Omental fat pad (tissue), 4 donors: ENCODE data around the gene PRSS50. TPM values are rescaled to one million over a fixed set of nuclear protein-coding genes. Genes with fewer than 3 reads are reported as not detected.
"Not testable (repeated sequence)": the region's sequence is repeated elsewhere in the genome, so short reads cannot be mapped to it uniquely, and the experiment has no call there.

Experiments used
- ATAC-seq: fragments of 150-250 bp; one replicate; pipeline ENCODE4 v1.9.1; 2016; ENCODE audit warnings: mild to moderate bottlenecking, moderate library complexity; ENCODE audit not compliant: low FRiP score
- DNase-seq: peaks from one replicate; pipeline ENCODE4 v3.0.0-alpha.2; 2019; ENCODE audit warnings: low spot score
- CTCF ChIP-seq, 3 donors: fragments of 450-650 bp; IDR thresholded peaks; one replicate each; pipeline ENCODE4 v1.5.1; 2016 to 2017; ENCODE audit warnings: antibody characterized with exemption in 3 of 3, mild to moderate bottlenecking in 3 of 3, moderate library complexity in 2 of 3
- total RNA-seq, 4 donors: library from RNA; depleted of rRNA; stranded (reverse); fragments of >200 nt; gene quantifications; one replicate each; pipeline ENCODE4 v1.1.0, GENCODE V29; 2016

Gene PRSS50, protein sequence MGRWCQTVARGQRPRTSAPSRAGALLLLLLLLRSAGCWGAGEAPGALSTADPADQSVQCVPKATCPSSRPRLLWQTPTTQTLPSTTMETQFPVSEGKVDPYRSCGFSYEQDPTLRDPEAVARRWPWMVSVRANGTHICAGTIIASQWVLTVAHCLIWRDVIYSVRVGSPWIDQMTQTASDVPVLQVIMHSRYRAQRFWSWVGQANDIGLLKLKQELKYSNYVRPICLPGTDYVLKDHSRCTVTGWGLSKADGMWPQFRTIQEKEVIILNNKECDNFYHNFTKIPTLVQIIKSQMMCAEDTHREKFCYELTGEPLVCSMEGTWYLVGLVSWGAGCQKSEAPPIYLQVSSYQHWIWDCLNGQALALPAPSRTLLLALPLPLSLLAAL
- total RNA-seq, result under 1 TPM in 1 of 4 donors, not detected in 3; 0.32 TPM

DNA sequence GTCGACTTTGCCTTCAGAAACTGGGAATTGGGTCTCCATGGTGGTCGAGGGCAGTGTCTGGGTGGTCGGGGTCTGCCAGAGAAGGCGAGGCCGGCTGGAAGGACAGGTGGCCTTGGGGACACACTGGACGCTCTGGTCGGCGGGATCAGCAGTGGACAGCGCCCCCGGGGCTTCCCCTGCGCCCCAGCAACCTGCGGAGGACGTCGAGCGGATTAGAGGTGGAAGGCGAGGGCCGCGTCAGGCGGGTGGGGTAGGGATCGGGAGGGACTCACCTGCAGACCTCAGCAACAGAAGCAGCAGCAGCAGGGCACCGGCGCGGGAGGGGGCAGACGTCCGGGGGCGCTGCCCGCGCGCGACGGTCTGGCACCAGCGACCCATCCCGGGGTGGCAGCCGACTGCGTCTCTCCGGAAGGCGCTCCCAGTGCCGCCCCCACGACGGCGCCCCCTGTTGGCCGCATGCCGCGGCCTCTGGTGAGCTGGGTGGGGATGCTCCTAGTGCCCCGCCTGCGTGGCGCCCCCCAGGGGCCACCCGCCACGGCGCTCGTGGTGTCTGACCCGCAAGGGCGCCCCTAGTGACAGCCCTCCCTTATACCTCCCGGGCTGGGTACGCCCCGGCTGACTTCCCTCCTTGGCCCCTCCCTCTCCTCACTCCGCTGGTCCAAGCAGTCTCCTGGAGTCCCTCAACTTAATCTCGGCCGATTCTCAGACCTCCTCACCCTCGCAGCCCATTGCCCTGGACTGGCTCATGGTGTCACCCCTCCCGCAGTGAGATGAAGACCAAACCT lies at the start of gene PRSS50:
PRSS50 (minus strand) TSS at position 423 of the 785 bp plus-strand sequence; CDS start at position 378, 45 bp downstream.
- no peak for TF ChIP-seq CTCF (IDR thresholded peaks at IDR 0.05)
- DNase-seq, result peak; percentile 0
- ATAC-seq, result no peak

DNA sequence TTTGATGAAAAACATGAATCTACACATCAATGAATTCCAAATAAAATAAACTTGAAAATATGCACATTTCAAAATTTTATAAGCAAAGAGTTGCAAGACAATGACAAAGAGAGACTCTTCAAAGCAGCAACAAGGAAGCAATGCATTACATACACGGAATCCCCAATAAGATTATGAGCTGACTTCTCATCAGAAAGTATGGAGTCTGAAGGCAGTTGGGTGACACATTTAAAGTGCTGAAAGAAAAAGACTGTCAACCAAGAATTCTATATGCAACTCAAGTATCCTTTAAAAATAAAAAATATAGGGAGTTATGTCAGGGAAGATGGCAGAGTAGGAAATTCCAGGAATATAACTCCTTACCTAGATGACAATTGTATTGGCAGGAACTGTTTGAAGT lies 46.5 kb upstream of the PRSS50 start:
- no peak for TF ChIP-seq CTCF (IDR thresholded peaks at IDR 0.05)
- DNase-seq, result no peak
- no peak for ATAC-seq

GRCh38 chr3:46763178-46763577 lies 45.5 kb upstream of the PRSS50 start:
- no peak for DNase-seq
- ATAC-seq, result no peak
- no peak for TF ChIP-seq CTCF (IDR thresholded peaks at IDR 0.05)

DNA sequence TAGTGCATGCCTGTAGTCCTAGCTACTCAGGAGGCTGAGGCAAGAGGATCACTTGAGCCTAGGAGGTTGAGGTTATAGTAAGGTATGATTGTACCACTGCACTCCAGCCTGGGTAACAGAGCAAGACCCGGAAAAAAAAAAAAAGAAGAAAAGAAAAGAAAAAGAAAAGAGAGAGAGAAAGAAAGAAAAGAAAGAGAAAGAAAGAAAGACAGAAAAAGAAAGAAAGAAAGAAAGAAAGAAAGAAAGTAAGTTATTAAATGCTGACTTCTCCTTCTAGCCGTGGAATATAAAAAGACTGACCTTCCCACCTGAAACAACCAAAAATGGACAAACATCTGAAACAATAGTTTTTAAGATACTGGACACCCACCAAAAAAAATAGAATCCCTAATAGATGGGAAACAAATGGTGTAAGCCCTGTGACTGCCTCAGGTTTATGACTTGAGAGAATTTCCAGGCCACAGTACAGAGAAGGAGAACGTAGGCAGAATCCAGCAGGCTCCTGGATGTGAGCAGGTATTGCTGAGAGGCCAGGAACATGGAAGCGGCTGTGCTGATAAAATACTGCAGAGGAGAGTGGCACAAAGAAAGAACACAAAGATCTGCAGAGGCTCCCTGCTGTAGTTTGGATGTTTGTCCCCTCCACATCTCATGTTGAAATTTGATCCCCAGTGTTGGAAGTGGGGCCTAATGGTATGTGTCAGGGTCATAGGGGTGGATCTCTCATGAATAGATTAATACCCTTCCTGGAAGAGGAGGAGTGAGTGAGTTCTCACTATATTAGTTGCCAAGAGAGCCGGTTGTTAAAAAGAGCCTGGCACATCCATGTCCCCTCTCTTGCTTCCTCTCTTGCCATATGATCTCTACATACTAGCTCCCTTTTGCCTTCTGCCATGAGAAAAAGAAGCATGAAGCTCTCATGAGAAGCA lies 41.8 kb upstream of the PRSS50 start:
- ATAC-seq, result no peak
- no peak for TF ChIP-seq CTCF (IDR thresholded peaks at IDR 0.05)
- no peak for DNase-seq

DNA sequence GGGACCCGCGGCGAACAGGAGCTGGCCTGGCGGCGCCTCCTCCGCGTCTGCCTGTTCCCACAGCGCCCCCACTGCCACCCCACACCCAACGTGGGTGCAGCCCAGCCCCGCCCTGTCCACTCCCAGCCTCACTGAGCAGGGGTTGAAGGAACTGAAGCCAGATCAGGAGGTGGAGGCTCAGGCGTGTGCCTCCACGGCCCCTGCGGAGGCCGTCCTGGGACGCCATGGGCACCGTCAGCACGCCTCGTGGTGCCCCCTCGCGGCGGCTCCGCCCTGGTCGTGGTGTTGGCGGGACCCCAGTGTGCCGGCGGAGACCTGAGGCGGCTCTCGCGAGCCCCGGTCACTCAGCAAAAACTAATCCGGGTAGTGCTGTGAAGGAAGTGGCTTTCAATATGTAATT lies 39.0 kb upstream of the PRSS50 start:
- DNase-seq (no peak), ATAC-seq (no peak)
- TF ChIP-seq CTCF (IDR thresholded peaks at IDR 0.05), result no peak

DNA sequence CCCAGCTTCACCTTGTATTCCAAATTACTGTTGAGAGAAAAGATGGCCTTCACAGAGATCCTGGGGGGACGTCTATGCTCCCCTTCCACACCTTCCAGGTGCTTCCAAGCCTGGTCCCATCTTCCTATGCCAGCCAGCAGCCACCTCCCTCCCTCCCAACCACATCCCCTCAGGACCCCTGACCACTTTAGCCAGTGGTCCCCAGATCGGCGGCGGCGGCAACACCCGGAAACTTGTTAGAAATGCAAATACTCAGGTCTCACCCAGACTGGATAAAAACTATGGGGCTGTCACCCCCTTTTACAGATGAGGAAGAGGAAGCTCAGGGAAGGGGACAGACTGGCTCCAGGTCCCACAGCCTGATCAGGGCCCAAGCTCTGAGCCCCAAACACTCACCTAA lies 38.0 kb upstream of the PRSS50 start:
- no peak for TF ChIP-seq CTCF (IDR thresholded peaks at IDR 0.05)
- ATAC-seq (no peak), DNase-seq (no peak)

DNA sequence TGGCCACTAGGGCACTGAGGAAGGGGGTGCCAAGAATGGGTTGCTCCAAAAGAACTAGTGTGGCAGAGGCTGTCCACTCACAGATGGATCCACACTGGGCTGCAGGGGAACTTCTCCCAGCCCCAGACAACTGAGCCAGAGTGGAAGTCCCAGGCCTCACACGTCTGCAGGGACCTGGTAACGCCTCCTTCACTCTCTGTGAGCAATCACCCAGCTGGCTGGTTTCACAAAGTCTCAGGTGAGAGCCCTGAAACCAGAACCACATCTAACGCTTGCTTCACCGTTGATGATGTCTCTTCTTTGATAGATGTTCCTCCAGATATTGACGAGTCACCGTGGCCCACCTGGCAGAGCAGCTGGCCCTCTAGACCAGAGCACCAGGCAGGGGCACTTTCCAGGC lies 35.5 kb upstream of the PRSS50 start:
- not testable (repeated sequence) for ATAC-seq, DNase-seq
